WTC11 (cell line): ENCODE measurements around the gene LRMDA. TPM values are rescaled to one million over a fixed set of nuclear protein-coding genes. Genes with fewer than 3 reads are reported as not detected.

ENCODE experiments used
- ATAC-seq: fragments of 200-7000 bp; cut with Tn5 transposase; 2 replicates; pipeline ENCODE4 v1.10.0; 2021; ENCODE audit warnings: mild to moderate bottlenecking, moderate library complexity
- CTCF ChIA-PET: fragments of 300-600 bp; sonication (Branson Sonifier 250); formaldehyde crosslinking; loops from one replicate; lab custom pipeline; 2021; ENCODE audit warnings: antibody characterized with exemption; lab: Charles Lee
- POLR2A ChIA-PET: fragments of 350-600 bp; sonication (Branson Sonifier 250); formaldehyde crosslinking; loops from one replicate; lab custom pipeline; 2021; ENCODE audit warnings: antibody characterized with exemption; lab: Charles Lee
- DNase-seq: peaks from one replicate; pipeline ENCODE4 v3.0.0; 2021; ENCODE audit warnings: low spot score
- H3K27ac Mint-ChIP-seq: 2 replicates; pipeline ENCODE4 v1.8.0; 2021; ENCODE audit warnings: mixed read lengths
- H3K27me3 Mint-ChIP-seq: 2 replicates; pipeline ENCODE4 v1.8.0; 2021; ENCODE audit warnings: low read depth, mild to moderate bottlenecking, moderate library complexity, mixed read lengths
- H3K36me3 Mint-ChIP-seq: 2 replicates; pipeline ENCODE4 v1.8.0; 2021; ENCODE audit warnings: mixed read lengths
- H3K4me1 Mint-ChIP-seq: 2 replicates; pipeline ENCODE4 v1.8.0; 2022; ENCODE audit warnings: mixed read lengths
- H3K4me3 Mint-ChIP-seq: 2 replicates; pipeline ENCODE4 v1.8.0; 2021; ENCODE audit warnings: mild to moderate bottlenecking, moderate library complexity, mixed read lengths
- H3K9me3 Mint-ChIP-seq: 2 replicates; pipeline ENCODE4 v1.8.0; 2021; ENCODE audit warnings: mixed read lengths
- CREM ChIP-seq: sonication (generic); formaldehyde crosslinking; IDR thresholded peaks from 2 replicates; pipeline ENCODE4 v1.8.1; 2022; ENCODE audit warnings: mild to moderate bottlenecking, missing genetic modification reagents, moderate library complexity
- FOXP1 ChIP-seq: sonication (generic); formaldehyde crosslinking; IDR thresholded peaks from 2 replicates; pipeline ENCODE4 v1.8.0; 2022; ENCODE audit warnings: missing genetic modification reagents, mild to moderate bottlenecking, moderate library complexity, borderline replicate concordance
- HMGA2 ChIP-seq: fragments of 250-450 bp; sonication (Bioruptor Pico); IDR thresholded peaks from 2 replicates; pipeline ENCODE4 v1.4.0; 2021; ENCODE audit warnings: mild to moderate bottlenecking, moderate library complexity
- KAT7 ChIP-seq: sonication (generic); formaldehyde crosslinking; IDR thresholded peaks from 2 replicates; pipeline ENCODE4 v1.8.1; 2023; ENCODE audit warnings: missing genetic modification reagents, mild to moderate bottlenecking, borderline replicate concordance
- RORB ChIP-seq: fragments of 250-450 bp; sonication (Bioruptor Pico); IDR thresholded peaks from 2 replicates; pipeline ENCODE4 v1.9.0; 2021; ENCODE audit warnings: mild to moderate bottlenecking
- TEAD4 ChIP-seq: sonication (generic); formaldehyde crosslinking; IDR thresholded peaks from 2 replicates; pipeline ENCODE4 v1.8.0; 2022; ENCODE audit warnings: mild to moderate bottlenecking, missing genetic modification reagents
- TP53 ChIP-seq: sonication (generic); formaldehyde crosslinking; IDR thresholded peaks from 2 replicates; pipeline ENCODE4 v1.8.1; 2023; ENCODE audit warnings: mild to moderate bottlenecking, missing genetic modification reagents
- ZNF232 ChIP-seq: sonication (generic); formaldehyde crosslinking; IDR thresholded peaks from 2 replicates; pipeline ENCODE4 v1.8.0; 2022; ENCODE audit warnings: mild to moderate bottlenecking, missing genetic modification reagents
- ZNF396 ChIP-seq: fragments of 250-450 bp; sonication (Bioruptor Pico); IDR thresholded peaks from 2 replicates; pipeline ENCODE4 v1.8.0; 2021; ENCODE audit warnings: mild to moderate bottlenecking, moderate library complexity, borderline replicate concordance
- ZNF416 ChIP-seq: fragments of 250-450 bp; sonication (Bioruptor Pico); IDR thresholded peaks from 2 replicates; pipeline ENCODE4 v1.9.0; 2021; ENCODE audit warnings: mild to moderate bottlenecking, inconsistent platforms
- ZNF423 ChIP-seq: fragments of 250-450 bp; sonication (Bioruptor Pico); IDR thresholded peaks from 2 replicates; pipeline ENCODE4 v2.1.2; 2022; ENCODE audit warnings: mild to moderate bottlenecking, moderate library complexity
- total RNA-seq: library from RNA; stranded (reverse); gene quantifications from 3 replicates; pipeline ENCODE4 v1.2.3, GENCODE V29; 2021
- TF ChIP-seq, protein P1 (sequence below): sonication (generic); formaldehyde crosslinking; IDR thresholded peaks from 2 replicates; pipeline ENCODE4 v1.8.1; 2022; ENCODE audit warnings: mild to moderate bottlenecking, missing genetic modification reagents, moderate library complexity, borderline replicate concordance
- TF ChIP-seq, protein P2 (sequence below): sonication (generic); formaldehyde crosslinking; IDR thresholded peaks from 2 replicates; pipeline ENCODE4 v1.8.1; 2023; ENCODE audit warnings: mild to moderate bottlenecking, missing genetic modification reagents
- TF ChIP-seq, protein P3 (sequence below): sonication (generic); formaldehyde crosslinking; IDR thresholded peaks from 2 replicates; pipeline ENCODE4 v1.8.1; 2022; ENCODE audit warnings: low read depth, mild to moderate bottlenecking, moderate library complexity, missing genetic modification reagents, borderline replicate concordance
- TF ChIP-seq, protein P4 (sequence below): fragments of 250-450 bp; sonication (Bioruptor Pico); IDR thresholded peaks from 2 replicates; pipeline ENCODE4 v1.9.0; 2021; ENCODE audit warnings: mild to moderate bottlenecking, borderline replicate concordance
- TF ChIP-seq, protein P5 (sequence below): sonication (generic); formaldehyde crosslinking; IDR thresholded peaks from 2 replicates; pipeline ENCODE4 v1.8.1; 2023; ENCODE audit warnings: mild to moderate bottlenecking, missing genetic modification reagents, moderate library complexity
- TF ChIP-seq, protein P6 (sequence below): sonication (generic); formaldehyde crosslinking; IDR thresholded peaks from 2 replicates; pipeline ENCODE4 v1.8.0; 2022; ENCODE audit warnings: mild to moderate bottlenecking, missing genetic modification reagents
- TF ChIP-seq, protein P7 (sequence below): sonication (generic); formaldehyde crosslinking; IDR thresholded peaks from 2 replicates; pipeline ENCODE4 v1.8.1; 2023; ENCODE audit warnings: mild to moderate bottlenecking, missing genetic modification reagents, moderate library complexity

Gene LRMDA
- total RNA-seq, 1 experiment from 2014 or later, result 0.92 TPM

DNA sequence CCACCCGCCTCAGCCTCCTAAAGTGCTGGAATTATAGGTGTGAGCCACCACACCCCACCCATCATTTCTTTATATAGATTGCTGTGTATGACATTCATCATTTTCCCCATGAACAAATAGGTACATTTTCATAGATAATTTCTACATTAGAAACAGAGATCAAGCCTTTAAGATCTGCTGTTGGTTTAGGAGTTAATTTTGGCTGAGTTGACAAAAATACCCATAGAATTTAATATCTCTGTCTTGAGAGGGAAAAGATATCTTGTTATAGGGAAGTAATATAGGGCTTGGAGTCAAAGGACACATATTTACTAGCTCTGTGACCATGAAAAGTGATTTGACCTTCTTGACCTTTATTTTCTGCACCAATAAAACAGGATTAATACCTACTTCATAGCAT, 51.8 kb downstream of the LRMDA start (continued):
- TF ChIP-seq, protein P1, sequence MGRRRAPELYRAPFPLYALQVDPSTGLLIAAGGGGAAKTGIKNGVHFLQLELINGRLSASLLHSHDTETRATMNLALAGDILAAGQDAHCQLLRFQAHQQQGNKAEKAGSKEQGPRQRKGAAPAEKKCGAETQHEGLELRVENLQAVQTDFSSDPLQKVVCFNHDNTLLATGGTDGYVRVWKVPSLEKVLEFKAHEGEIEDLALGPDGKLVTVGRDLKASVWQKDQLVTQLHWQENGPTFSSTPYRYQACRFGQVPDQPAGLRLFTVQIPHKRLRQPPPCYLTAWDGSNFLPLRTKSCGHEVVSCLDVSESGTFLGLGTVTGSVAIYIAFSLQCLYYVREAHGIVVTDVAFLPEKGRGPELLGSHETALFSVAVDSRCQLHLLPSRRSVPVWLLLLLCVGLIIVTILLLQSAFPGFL (CRISPR knock-in tag), result no peak
- TF ChIP-seq, protein P2, sequence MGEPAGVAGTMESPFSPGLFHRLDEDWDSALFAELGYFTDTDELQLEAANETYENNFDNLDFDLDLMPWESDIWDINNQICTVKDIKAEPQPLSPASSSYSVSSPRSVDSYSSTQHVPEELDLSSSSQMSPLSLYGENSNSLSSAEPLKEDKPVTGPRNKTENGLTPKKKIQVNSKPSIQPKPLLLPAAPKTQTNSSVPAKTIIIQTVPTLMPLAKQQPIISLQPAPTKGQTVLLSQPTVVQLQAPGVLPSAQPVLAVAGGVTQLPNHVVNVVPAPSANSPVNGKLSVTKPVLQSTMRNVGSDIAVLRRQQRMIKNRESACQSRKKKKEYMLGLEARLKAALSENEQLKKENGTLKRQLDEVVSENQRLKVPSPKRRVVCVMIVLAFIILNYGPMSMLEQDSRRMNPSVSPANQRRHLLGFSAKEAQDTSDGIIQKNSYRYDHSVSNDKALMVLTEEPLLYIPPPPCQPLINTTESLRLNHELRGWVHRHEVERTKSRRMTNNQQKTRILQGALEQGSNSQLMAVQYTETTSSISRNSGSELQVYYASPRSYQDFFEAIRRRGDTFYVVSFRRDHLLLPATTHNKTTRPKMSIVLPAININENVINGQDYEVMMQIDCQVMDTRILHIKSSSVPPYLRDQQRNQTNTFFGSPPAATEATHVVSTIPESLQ (CRISPR knock-in tag), result no peak
- no peak for TF ChIP-seq RORB (CRISPR knock-in tag)
- TF ChIP-seq KAT7, result no peak
- TF ChIP-seq HMGA2 (CRISPR knock-in tag), result no peak
- TF ChIP-seq, protein P3, sequence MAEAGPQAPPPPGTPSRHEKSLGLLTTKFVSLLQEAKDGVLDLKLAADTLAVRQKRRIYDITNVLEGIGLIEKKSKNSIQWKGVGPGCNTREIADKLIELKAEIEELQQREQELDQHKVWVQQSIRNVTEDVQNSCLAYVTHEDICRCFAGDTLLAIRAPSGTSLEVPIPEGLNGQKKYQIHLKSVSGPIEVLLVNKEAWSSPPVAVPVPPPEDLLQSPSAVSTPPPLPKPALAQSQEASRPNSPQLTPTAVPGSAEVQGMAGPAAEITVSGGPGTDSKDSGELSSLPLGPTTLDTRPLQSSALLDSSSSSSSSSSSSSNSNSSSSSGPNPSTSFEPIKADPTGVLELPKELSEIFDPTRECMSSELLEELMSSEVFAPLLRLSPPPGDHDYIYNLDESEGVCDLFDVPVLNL (CRISPR knock-in tag), result no peak

DNA sequence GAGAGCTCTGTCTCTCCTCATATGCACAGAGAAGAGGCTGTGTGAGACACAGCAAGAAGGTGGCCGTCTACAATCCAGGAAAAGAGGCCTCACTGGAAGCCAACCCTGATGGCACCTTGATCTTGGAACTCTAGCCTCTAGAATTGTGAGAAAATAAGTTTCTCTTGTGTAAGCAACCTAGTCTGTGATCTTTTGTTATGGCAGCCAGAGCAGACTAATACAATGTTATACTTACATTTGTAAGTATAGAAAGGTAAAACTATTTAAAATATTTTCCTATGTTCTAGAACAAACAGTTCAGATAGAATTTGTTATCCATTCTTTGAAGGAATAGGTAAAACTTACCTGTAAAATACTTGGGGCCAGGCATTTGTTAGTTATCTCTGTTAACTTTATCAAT, 53.3 kb downstream of the LRMDA start:
- peaks cover 10% of the 10 kb centered on the region; the same call in 1 of the 2 replicates for H3K27me3 Mint-ChIP-seq
- no peaks in the 10 kb centered on the region; the same call in 1 of the 2 replicates for H3K36me3 Mint-ChIP-seq
- no peak overlapping the region for H3K4me3 Mint-ChIP-seq
- no peak for ATAC-seq
- DNase-seq, result no peak
- POLR2A ChIA-PET, result no interaction called here
- no peaks in the 10 kb centered on the region for H3K4me1 Mint-ChIP-seq
- no peak overlapping the region for H3K27ac Mint-ChIP-seq
- CTCF ChIA-PET, result no interaction called here
- H3K9me3 Mint-ChIP-seq, result no peaks in the 10 kb centered on the region
- TF ChIP-seq FOXP1 (CRISPR knock-in tag) (no peak), ZNF232 (CRISPR knock-in tag) (no peak), ZNF416 (no peak), ZNF396 (CRISPR knock-in tag) (no peak), CREM (CRISPR knock-in tag) (no peak), TEAD4 (no peak), ZNF423 (CRISPR knock-in tag) (no peak), TP53 (CRISPR knock-in tag) (no peak)
- TF ChIP-seq, protein P4, sequence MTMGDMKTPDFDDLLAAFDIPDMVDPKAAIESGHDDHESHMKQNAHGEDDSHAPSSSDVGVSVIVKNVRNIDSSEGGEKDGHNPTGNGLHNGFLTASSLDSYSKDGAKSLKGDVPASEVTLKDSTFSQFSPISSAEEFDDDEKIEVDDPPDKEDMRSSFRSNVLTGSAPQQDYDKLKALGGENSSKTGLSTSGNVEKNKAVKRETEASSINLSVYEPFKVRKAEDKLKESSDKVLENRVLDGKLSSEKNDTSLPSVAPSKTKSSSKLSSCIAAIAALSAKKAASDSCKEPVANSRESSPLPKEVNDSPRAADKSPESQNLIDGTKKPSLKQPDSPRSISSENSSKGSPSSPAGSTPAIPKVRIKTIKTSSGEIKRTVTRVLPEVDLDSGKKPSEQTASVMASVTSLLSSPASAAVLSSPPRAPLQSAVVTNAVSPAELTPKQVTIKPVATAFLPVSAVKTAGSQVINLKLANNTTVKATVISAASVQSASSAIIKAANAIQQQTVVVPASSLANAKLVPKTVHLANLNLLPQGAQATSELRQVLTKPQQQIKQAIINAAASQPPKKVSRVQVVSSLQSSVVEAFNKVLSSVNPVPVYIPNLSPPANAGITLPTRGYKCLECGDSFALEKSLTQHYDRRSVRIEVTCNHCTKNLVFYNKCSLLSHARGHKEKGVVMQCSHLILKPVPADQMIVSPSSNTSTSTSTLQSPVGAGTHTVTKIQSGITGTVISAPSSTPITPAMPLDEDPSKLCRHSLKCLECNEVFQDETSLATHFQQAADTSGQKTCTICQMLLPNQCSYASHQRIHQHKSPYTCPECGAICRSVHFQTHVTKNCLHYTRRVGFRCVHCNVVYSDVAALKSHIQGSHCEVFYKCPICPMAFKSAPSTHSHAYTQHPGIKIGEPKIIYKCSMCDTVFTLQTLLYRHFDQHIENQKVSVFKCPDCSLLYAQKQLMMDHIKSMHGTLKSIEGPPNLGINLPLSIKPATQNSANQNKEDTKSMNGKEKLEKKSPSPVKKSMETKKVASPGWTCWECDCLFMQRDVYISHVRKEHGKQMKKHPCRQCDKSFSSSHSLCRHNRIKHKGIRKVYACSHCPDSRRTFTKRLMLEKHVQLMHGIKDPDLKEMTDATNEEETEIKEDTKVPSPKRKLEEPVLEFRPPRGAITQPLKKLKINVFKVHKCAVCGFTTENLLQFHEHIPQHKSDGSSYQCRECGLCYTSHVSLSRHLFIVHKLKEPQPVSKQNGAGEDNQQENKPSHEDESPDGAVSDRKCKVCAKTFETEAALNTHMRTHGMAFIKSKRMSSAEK (CRISPR knock-in tag), result no peak
- TF ChIP-seq, protein P5, sequence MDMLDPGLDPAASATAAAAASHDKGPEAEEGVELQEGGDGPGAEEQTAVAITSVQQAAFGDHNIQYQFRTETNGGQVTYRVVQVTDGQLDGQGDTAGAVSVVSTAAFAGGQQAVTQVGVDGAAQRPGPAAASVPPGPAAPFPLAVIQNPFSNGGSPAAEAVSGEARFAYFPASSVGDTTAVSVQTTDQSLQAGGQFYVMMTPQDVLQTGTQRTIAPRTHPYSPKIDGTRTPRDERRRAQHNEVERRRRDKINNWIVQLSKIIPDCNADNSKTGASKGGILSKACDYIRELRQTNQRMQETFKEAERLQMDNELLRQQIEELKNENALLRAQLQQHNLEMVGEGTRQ (CRISPR knock-in tag), result no peak
- TF ChIP-seq, protein P6, sequence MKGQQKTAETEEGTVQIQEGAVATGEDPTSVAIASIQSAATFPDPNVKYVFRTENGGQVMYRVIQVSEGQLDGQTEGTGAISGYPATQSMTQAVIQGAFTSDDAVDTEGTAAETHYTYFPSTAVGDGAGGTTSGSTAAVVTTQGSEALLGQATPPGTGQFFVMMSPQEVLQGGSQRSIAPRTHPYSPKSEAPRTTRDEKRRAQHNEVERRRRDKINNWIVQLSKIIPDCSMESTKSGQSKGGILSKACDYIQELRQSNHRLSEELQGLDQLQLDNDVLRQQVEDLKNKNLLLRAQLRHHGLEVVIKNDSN (CRISPR knock-in tag), result no peak
- TF ChIP-seq, protein P7, sequence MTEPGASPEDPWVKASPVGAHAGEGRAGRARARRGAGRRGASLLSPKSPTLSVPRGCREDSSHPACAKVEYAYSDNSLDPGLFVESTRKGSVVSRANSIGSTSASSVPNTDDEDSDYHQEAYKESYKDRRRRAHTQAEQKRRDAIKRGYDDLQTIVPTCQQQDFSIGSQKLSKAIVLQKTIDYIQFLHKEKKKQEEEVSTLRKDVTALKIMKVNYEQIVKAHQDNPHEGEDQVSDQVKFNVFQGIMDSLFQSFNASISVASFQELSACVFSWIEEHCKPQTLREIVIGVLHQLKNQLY (CRISPR knock-in tag), result no peak
